Stomach (tissue), 4 donors: ENCODE data around the gene STPG2.

Experiments used
- EP300 ChIP-seq: sonication (generic); formaldehyde crosslinking; IDR thresholded peaks from one replicate; pipeline ENCODE4 v1.6.1; 2017; ENCODE audit warnings: antibody characterized with exemption
- POLR2A ChIP-seq, 4 donors: fragments of 450-650 bp; IDR thresholded peaks; one replicate each; pipeline ENCODE4 v1.6.1; 2016; ENCODE audit warnings: antibody characterized with exemption in 4 of 4, control low read depth in 2 of 4, mild to moderate bottlenecking in 1 of 4, moderate library complexity in 1 of 4
- POLR2AphosphoS5 ChIP-seq, 3 donors: sonication (generic); formaldehyde crosslinking; IDR thresholded peaks; one replicate each; pipeline ENCODE4 v1.6.1; 2016; ENCODE audit warnings: antibody characterized with exemption in 3 of 3
- TF ChIP-seq, protein P1 (sequence below), 7 experiments: fragments of 450-650 bp in 4 of 7; fragments of 200-600 bp in 3 of 7; sonication (generic) in 3 of 7; IDR thresholded peaks; one replicate each; pipeline ENCODE4 v1.5.1; 2016 to 2019; ENCODE audit warnings: antibody characterized with exemption in 7 of 7, control low read depth in 2 of 7, mild to moderate bottlenecking in 1 of 7

DNA sequence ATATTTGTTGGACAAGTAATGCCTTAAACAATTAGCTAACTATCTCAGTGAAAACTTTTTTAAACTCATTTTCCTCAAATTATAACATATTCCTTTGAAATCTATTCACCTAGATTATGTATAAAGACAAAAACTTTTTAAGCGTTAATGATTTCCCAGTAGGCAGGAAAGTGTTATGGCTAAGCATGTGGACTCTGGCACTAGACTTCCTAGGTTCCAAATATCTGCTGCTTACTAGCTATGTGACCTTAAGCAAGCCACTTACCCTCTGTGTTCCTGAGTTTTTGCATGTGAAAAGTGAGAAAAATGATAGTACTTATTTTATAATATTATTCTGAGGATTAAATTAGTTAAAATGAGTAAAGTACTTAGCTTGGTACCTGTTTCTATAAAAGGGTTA, 301.8 kb downstream of the STPG2 start:
- TF ChIP-seq POLR2AphosphoS5 (IDR thresholded peaks at IDR 0.05) = no peak
- no peak for TF ChIP-seq POLR2A (IDR thresholded peaks at IDR 0.05)
- TF ChIP-seq, protein P1, sequence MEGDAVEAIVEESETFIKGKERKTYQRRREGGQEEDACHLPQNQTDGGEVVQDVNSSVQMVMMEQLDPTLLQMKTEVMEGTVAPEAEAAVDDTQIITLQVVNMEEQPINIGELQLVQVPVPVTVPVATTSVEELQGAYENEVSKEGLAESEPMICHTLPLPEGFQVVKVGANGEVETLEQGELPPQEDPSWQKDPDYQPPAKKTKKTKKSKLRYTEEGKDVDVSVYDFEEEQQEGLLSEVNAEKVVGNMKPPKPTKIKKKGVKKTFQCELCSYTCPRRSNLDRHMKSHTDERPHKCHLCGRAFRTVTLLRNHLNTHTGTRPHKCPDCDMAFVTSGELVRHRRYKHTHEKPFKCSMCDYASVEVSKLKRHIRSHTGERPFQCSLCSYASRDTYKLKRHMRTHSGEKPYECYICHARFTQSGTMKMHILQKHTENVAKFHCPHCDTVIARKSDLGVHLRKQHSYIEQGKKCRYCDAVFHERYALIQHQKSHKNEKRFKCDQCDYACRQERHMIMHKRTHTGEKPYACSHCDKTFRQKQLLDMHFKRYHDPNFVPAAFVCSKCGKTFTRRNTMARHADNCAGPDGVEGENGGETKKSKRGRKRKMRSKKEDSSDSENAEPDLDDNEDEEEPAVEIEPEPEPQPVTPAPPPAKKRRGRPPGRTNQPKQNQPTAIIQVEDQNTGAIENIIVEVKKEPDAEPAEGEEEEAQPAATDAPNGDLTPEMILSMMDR (IDR thresholded peaks at IDR 0.05) = no peak
- TF ChIP-seq EP300 = no peak
